ENCODE measurements around the gene ADGRL2.

DNA sequence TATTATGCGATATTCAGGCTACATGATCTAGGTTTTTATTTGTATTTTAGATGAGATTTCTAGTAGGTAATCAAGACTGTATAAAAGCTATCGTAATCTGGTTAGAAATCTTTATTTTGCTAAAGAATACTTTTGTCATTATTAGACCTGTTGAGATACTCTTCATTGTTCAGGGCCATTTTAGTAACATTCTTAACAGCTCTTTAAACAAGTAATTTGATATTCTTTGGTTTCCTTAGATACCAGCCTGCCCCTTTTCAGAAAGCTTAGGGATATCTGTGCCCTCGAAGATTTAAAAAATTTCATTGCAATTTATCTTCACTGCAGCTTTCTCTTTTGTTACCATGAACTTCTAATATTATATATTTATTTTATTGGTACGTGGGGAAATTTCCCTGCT is 18.9 kb downstream of the ADGRL2 start:
- TF ChIP-seq, protein P1, sequence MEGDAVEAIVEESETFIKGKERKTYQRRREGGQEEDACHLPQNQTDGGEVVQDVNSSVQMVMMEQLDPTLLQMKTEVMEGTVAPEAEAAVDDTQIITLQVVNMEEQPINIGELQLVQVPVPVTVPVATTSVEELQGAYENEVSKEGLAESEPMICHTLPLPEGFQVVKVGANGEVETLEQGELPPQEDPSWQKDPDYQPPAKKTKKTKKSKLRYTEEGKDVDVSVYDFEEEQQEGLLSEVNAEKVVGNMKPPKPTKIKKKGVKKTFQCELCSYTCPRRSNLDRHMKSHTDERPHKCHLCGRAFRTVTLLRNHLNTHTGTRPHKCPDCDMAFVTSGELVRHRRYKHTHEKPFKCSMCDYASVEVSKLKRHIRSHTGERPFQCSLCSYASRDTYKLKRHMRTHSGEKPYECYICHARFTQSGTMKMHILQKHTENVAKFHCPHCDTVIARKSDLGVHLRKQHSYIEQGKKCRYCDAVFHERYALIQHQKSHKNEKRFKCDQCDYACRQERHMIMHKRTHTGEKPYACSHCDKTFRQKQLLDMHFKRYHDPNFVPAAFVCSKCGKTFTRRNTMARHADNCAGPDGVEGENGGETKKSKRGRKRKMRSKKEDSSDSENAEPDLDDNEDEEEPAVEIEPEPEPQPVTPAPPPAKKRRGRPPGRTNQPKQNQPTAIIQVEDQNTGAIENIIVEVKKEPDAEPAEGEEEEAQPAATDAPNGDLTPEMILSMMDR (IDR thresholded peaks at IDR 0.05) = no peak
- no peak for TF ChIP-seq EZH2phosphoT487 (IDR thresholded peaks at IDR 0.05)

Measured in neural progenitor cell (in vitro differentiated cells).